ENCODE measurements around the gene PRSS12.
"Not testable (repeated sequence)": the region's sequence is repeated elsewhere in the genome, so short reads cannot be mapped to it uniquely, and the experiment has no call there.

PRSS12 gene

GRCh38 chr4:118278473-118279274 lies 74.1 kb downstream of the PRSS12 start:
- peak in 55 of 56 donors; percentile 45 to 93 (median 83) for DNase-seq

GRCh38 chr4:118277243-118277642 lies 75.6 kb downstream of the PRSS12 start:
- DNase-seq, result no peak

DNA sequence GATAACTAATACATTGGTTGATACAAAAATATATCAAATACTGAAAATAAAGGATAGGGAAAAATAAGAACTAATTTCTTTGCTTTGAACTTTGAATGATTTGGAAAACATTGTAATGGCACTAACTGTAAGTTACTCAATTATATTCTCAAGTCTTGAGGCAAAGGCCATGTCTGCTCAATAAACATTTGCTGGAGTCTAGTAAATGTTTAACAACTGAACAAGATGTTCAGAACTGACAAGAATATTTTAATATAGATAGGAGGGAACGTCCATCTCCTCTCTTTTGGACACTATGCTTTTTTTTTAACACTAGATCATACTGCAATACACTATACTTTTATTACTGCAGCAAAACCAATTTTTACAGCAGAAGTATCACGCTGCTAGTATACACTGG lies 76.2 kb downstream of the PRSS12 start:
- no peak for DNase-seq

GRCh38 chr4:118273642-118274041 lies 79.2 kb downstream of the PRSS12 start:
- no peak for DNase-seq

GRCh38 chr4:118271788-118272187 lies 81.0 kb downstream of the PRSS12 start:
- no peak for DNase-seq

- DNase-seq, result peak in 1 of 56 donors; percentile 35
Observed at GRCh38 chr4:118270492-118270891, 82.3 kb downstream of the PRSS12 start.

GRCh38 chr4:118268780-118269179 lies 84.0 kb downstream of the PRSS12 start:
- DNase-seq, result no peak

- not testable (repeated sequence) for DNase-seq
Observed at GRCh38 chr4:118266145-118266496, 86.7 kb downstream of the PRSS12 start.

DNA sequence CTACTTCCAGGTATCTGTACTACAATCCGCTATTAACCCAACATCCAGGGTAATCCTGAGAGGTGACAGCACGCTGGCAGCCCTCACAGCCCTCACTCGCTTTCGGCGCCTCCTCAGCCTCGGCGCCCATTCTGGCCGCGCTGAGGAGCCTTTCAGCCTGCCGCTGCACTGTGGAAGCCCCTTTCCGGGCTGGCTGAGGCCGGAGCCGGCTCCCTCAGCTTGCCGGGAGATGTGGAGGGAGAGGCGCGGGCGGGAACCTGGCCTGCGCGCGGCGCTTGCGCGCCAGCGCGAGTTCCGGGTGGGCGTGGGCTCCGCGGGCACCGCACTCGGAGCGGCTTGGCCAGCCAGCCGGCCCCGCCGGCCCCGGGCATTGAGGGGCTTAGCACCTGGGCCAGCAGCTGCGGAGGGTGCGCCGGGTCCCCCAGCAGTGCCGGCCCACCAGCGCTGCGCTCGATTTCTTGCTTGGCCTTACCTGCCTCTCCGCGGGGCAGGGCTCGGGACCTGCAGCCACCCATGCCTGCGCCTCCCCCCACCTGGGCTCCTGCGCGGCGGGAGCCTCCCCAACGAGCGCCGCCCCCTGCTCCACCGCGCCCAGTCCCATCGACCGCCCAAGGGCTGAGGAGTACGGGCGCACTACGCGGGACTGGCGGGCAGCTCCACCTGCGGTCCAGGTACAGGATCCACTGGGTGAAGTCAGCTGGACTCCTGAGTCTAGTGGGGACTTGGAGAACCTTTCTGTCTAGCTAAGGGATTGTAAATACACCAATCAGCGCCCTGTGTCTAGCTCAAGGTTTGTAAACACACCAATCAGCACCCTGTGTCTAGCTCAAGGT lies 87.3 kb downstream of the PRSS12 start:
- peak in 6 of 56 donors; percentile 2 to 38 (median 11) for DNase-seq

DNA sequence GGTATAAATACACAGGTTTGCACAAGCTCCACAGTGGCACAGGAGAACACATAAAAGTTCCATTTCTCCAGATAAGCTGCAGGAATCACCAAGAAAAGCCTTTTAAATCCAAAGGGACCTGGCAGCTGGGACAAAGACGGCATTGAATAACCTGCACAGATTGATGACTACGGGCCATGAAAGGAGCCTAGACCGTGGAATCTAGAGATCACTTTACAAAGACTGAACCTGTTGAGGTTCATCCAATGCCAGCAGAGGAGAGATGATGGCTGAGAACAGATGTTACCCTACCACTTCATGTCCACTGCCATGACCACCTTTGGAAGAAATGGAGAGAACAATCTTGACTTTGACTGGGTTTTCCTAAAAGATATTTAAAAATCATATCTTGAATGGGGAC lies 88.7 kb downstream of the PRSS12 start:
- no peak for DNase-seq

DNA sequence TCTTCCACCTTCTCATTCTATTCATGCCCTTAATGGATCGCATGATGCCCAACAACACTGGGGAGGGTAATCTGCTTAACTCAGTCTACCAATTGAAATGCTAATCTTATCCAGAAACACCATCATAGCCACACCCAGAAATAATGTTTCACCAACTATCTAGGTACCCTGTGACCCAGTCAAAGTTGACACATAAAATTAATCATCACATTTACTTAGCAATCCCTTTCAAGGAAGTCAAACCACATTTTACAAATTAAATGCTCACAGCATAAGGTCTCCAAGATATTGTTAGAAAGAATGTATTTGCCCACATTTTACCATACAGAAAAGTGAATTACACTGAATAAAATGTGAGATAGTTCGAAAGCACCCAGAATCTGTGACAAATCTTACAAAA lies 92.5 kb downstream of the PRSS12 start:
- DNase-seq, result no peak

- no peak for DNase-seq
Observed at GRCh38 chr4:118259111-118259510, 93.7 kb downstream of the PRSS12 start.

DNA sequence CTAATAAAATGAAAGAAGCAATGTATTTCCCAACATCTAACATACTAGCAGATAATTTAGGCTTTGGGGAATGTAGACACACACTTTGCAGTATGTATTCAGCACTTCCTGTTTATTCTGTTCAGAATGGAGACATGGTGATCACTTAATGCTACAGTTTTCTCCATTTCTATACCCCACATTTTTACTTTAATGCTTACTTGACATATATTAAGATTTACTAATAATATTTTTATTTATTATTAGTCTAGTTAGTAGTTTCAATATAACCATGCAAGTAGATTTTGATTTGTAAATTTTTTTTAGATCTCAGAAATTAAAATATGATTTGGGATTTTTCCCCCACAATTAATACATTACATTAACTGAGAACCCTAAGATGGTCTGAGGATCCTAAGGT lies 98.4 kb downstream of the PRSS12 start:
- DNase-seq, result no peak

DNA sequence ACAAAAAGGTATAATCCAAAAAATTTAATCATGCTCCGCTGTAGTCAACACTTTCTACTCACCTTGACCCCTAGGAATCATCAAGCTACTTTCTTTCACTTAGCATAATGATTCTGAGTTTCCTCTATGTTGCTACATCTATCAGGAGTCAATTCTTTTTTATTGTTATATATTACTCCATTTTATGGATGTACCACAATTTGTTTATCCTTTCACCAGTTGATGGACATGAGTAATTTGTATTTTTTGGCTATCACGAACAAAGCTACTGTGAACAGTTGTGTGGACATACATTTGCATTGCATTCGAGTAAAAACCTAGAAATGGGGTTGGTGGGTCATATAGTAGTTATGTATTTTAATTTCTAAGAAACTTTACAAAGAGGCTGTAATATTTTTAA lies 102.9 kb downstream of the PRSS12 start:
- no peak for DNase-seq

- no peak for DNase-seq
Observed at GRCh38 chr4:118237531-118237930, 115.3 kb downstream of the PRSS12 start.

DNA sequence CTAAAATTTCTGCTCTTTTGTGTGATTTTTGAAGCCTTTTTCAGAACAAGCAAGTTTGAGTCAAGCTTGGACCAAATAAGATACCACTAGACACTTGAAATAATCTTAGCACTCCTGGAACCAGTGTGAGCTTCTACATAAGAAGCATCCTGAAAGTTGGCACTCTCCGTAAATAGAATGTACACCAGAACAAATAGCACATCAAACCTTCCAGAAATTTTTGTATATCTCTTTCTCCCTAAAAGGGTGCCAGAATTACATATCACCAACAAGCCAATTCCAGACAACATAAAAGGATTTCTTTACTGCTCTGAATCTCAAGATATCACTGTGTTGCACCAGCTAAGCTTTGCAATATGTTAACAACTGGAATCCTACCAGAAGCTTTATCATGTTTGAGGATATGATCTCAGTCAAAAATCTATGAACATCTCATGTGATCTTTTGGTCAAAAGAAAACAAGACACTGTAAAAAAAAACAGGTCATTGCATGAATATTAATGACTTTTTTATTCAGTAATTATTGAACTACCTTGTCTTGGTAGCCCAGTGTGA lies 117.2 kb downstream of the PRSS12 start:
- no peak for DNase-seq

All from amygdala (tissue), 56 donors.